Immature natural killer cell (primary cell): ENCODE measurements around the gene KRTAP12-2. TPM values are rescaled to one million over a fixed set of nuclear protein-coding genes. Genes with fewer than 3 reads are reported as not detected.

ENCODE experiments used
- DNase-seq, 3 donors: peaks; one replicate each; pipeline ENCODE4 v3.0.0; 2022; ENCODE audit warnings: mixed read lengths in 1 of 3
- H3K27ac Mint-ChIP-seq, 6 donors: one replicate each; pipeline ENCODE4 v1.8.0; 2020; ENCODE audit warnings: mixed read lengths in 6 of 6, mild to moderate bottlenecking in 5 of 6, inconsistent platforms in 4 of 6, moderate library complexity in 3 of 6
- H3K27me3 Mint-ChIP-seq, 3 donors: one replicate each; pipeline ENCODE4 v1.8.0; 2020 to 2021; ENCODE audit warnings: low read depth in 3 of 3, mild to moderate bottlenecking in 3 of 3, mixed read lengths in 3 of 3, moderate library complexity in 3 of 3, inconsistent platforms in 1 of 3
- H3K36me3 Mint-ChIP-seq, 3 donors: one replicate each; pipeline ENCODE4 v1.8.0; 2020; ENCODE audit warnings: mixed read lengths in 3 of 3, inconsistent platforms in 2 of 3, mild to moderate bottlenecking in 2 of 3
- H3K4me1 Mint-ChIP-seq, 2 donors: one replicate each; pipeline ENCODE4 v1.8.0; 2020; ENCODE audit warnings: inconsistent platforms in 2 of 2, mild to moderate bottlenecking in 2 of 2, mixed read lengths in 2 of 2, moderate library complexity in 1 of 2
- H3K4me3 Mint-ChIP-seq, 5 donors: one replicate each; pipeline ENCODE4 v1.8.0; 2020; ENCODE audit warnings: mild to moderate bottlenecking in 5 of 5, mixed read lengths in 5 of 5, inconsistent platforms in 3 of 5, moderate library complexity in 3 of 5
- H3K9me3 Mint-ChIP-seq, 6 donors: one replicate each; pipeline ENCODE4 v1.8.0; 2020; ENCODE audit warnings: mild to moderate bottlenecking in 6 of 6, mixed read lengths in 6 of 6, inconsistent platforms in 4 of 6, moderate library complexity in 3 of 6
- polyA plus RNA-seq, 3 donors: library from polyadenylated mRNA; unstranded; fragments of 300-500 nt; fragmentation: Illumina TruSeq; gene quantifications; one replicate each; pipeline ENCODE4 v1.2.3, GENCODE V29; 2021

The KRTAP12-2 gene
- polyA plus RNA-seq, 3 donors from 2014 or later = not detected

- DNase-seq = no peak
- Mint-ChIP-seq H3K9me3 (peaks cover 8 to 19% (median 11%) of the 10 kb centered on the region in 6 donors), H3K27me3 (peaks cover 19 to 41% (median 40%) of the 10 kb centered on the region in 3 donors), H3K4me3 (peak overlapping the region in 1 of 5 donors; percentile 65), H3K4me1 (peaks cover 18% of the 10 kb centered on the region in 2 donors), H3K27ac (no peak overlapping the region), H3K36me3 (peaks cover 0 to 3% (median 0%) of the 10 kb centered on the region in 3 donors)
These were observed 40.2 kb upstream of the KRTAP12-2 start for GRCh38 chr21:44706706-44707581.

GRCh38 chr21:44706026-44706705, 39.4 kb upstream of the KRTAP12-2 start:
- H3K4me1 Mint-ChIP-seq = peaks cover 18% of the 10 kb centered on the region in 2 donors
- H3K27ac Mint-ChIP-seq = no peak overlapping the region
- H3K27me3 Mint-ChIP-seq = peaks cover 19 to 42% (median 38%) of the 10 kb centered on the region in 3 donors
- peaks cover 8 to 19% (median 11%) of the 10 kb centered on the region in 6 donors for H3K9me3 Mint-ChIP-seq
- peaks cover 0 to 3% (median 0%) of the 10 kb centered on the region in 3 donors for H3K36me3 Mint-ChIP-seq
- no peak for DNase-seq
- peak overlapping the region in 4 of 5 donors; percentile 30 to 65 (median 44) for H3K4me3 Mint-ChIP-seq

GRCh38 chr21:44704636-44705001, 37.9 kb upstream of the KRTAP12-2 start:
- peaks cover 0 to 3% (median 0%) of the 10 kb centered on the region in 3 donors for H3K36me3 Mint-ChIP-seq
- no peak overlapping the region for H3K4me3 Mint-ChIP-seq
- no peak for DNase-seq
- H3K27ac Mint-ChIP-seq = no peak overlapping the region
- peaks cover 15% of the 10 kb centered on the region in 2 donors for H3K4me1 Mint-ChIP-seq
- H3K9me3 Mint-ChIP-seq = peaks cover 8 to 19% (median 11%) of the 10 kb centered on the region in 6 donors
- H3K27me3 Mint-ChIP-seq = peaks cover 23 to 39% (median 32%) of the 10 kb centered on the region in 3 donors

- no peak overlapping the region for H3K27ac Mint-ChIP-seq
- no peak for DNase-seq
- peaks cover 0 to 3% (median 0%) of the 10 kb centered on the region in 3 donors for H3K36me3 Mint-ChIP-seq
- peaks cover 8 to 19% (median 11%) of the 10 kb centered on the region in 6 donors for H3K9me3 Mint-ChIP-seq
- no peak overlapping the region for H3K4me3 Mint-ChIP-seq
- peaks cover 11 to 13% of the 10 kb centered on the region in 2 donors for H3K4me1 Mint-ChIP-seq
- H3K27me3 Mint-ChIP-seq = peaks cover 21 to 34% (median 28%) of the 10 kb centered on the region in 3 donors
These were observed 37.3 kb upstream of the KRTAP12-2 start for GRCh38 chr21:44703731-44704635.

GRCh38 chr21:44702973-44703730, 36.4 kb upstream of the KRTAP12-2 start:
- H3K4me1 Mint-ChIP-seq = peaks cover 11 to 13% of the 10 kb centered on the region in 2 donors
- no peak for DNase-seq
- H3K27me3 Mint-ChIP-seq = peaks cover 22 to 38% (median 24%) of the 10 kb centered on the region in 3 donors
- peaks cover 8 to 19% (median 11%) of the 10 kb centered on the region in 6 donors for H3K9me3 Mint-ChIP-seq
- H3K36me3 Mint-ChIP-seq = peaks cover 0 to 3% (median 0%) of the 10 kb centered on the region in 3 donors
- no peak overlapping the region for H3K4me3 Mint-ChIP-seq
- no peak overlapping the region for H3K27ac Mint-ChIP-seq

GRCh38 chr21:44702111-44702972, 35.6 kb upstream of the KRTAP12-2 start:
- H3K4me1 Mint-ChIP-seq = peaks cover 12 to 13% of the 10 kb centered on the region in 2 donors
- H3K9me3 Mint-ChIP-seq = peaks cover 8 to 19% (median 11%) of the 10 kb centered on the region in 6 donors
- no peak overlapping the region for H3K27ac Mint-ChIP-seq
- no peak for DNase-seq
- peaks cover 18 to 38% (median 24%) of the 10 kb centered on the region in 3 donors for H3K27me3 Mint-ChIP-seq
- H3K4me3 Mint-ChIP-seq = no peak overlapping the region
- peaks cover 0 to 3% (median 0%) of the 10 kb centered on the region in 3 donors for H3K36me3 Mint-ChIP-seq

- Mint-ChIP-seq H3K36me3 (peaks cover 0 to 3% (median 0%) of the 10 kb centered on the region in 3 donors), H3K4me1 (peaks cover 12 to 13% of the 10 kb centered on the region in 2 donors), H3K9me3 (peaks cover 8 to 19% (median 11%) of the 10 kb centered on the region in 6 donors), H3K27ac (no peak overlapping the region), H3K4me3 (no peak overlapping the region), H3K27me3 (peaks cover 17 to 39% (median 22%) of the 10 kb centered on the region in 3 donors)
- DNase-seq = no peak
These were observed 34.8 kb upstream of the KRTAP12-2 start for GRCh38 chr21:44701541-44701940.

GRCh38 chr21:44701023-44701400, 34.3 kb upstream of the KRTAP12-2 start:
- Mint-ChIP-seq H3K36me3 (peaks cover 0 to 3% (median 1%) of the 10 kb centered on the region in 3 donors), H3K27ac (no peak overlapping the region), H3K9me3 (peaks cover 5 to 17% (median 10%) of the 10 kb centered on the region in 6 donors), H3K4me3 (no peak overlapping the region), H3K27me3 (peaks cover 15 to 39% (median 22%) of the 10 kb centered on the region in 3 donors), H3K4me1 (peaks cover 8 to 11% of the 10 kb centered on the region in 2 donors)
- no peak for DNase-seq

GRCh38 chr21:44700101-44701022, 33.6 kb upstream of the KRTAP12-2 start:
- no peak overlapping the region for H3K4me3 Mint-ChIP-seq
- peaks cover 0 to 4% (median 0%) of the 10 kb centered on the region in 3 donors for H3K36me3 Mint-ChIP-seq
- no peak overlapping the region for H3K27ac Mint-ChIP-seq
- H3K9me3 Mint-ChIP-seq = peaks cover 0 to 11% (median 4%) of the 10 kb centered on the region in 6 donors
- H3K27me3 Mint-ChIP-seq = peaks cover 14 to 34% (median 18%) of the 10 kb centered on the region in 3 donors
- peaks cover 3 to 5% of the 10 kb centered on the region in 2 donors for H3K4me1 Mint-ChIP-seq
- no peak for DNase-seq

- Mint-ChIP-seq H3K4me1 (peaks cover 0 to 3% of the 10 kb centered on the region in 2 donors), H3K27me3 (peaks cover 11 to 26% (median 12%) of the 10 kb centered on the region in 3 donors), H3K27ac (peak overlapping the region in 1 of 6 donors; percentile 46), H3K36me3 (peaks cover 0 to 4% (median 0%) of the 10 kb centered on the region in 3 donors), H3K4me3 (no peak overlapping the region), H3K9me3 (peaks cover 0 to 4% (median 0%) of the 10 kb centered on the region in 6 donors)
- no peak for DNase-seq
These were observed 32.8 kb upstream of the KRTAP12-2 start for GRCh38 chr21:44699502-44700001.
